Measurements from ENCODE around the gene MAP3K9.

DNA sequence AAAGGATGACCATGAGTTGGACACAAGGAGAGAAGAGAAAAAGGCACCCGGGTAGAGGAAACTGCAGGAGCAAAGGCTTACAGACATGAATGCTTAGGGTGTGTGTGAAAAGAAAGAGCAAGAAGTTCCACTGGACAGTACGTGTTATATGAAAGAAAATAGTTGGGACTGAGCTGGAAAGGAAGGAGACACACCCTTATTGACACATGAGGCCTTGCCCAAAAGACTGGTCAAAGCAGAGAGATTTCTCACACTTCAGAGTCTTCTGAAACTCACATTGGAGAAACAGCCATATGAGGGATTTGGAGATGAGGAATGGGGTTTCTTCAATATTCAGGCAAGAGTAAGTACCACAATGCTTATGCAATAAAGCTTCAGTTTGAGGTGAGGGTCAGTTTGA, 111.6 kb downstream of the MAP3K9 start:
- TF ChIP-seq POLR2AphosphoS5 (IDR thresholded peaks at IDR 0.05), result no peak
- no peak for TF ChIP-seq CTCF (IDR thresholded peaks at IDR 0.05)
